ENCODE measurements around the gene MAGI1. TPM values are rescaled to one million over a fixed set of nuclear protein-coding genes. Genes with fewer than 3 reads are reported as not detected.

MAGI1 gene
- total RNA-seq, 2 experiments from 2014 or later = 0.29 to 4.3 TPM

DNA sequence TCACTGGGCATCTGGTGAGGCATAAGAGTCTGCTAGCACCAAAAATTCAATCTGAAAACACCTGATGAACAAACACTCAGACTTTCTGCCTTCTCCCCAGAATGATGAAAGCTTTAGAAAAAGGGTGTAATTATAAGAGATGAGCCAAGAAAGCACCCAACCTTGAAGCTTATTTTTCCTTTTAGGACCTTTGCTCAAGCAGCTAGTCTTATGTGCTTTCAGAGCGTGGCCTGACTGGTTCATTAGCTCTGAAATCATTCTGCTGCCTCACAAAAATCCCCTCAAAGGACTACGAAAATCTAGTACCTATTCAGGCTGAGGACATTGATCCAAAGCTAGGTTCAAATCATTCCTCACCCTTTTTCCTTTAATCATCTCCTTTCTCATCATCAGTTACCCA lies 662.3 kb downstream of the MAGI1 start:
- CTCF ChIA-PET = no interaction called here
- H3K27ac Mint-ChIP-seq = no peak overlapping the region
- H3K9me3 Mint-ChIP-seq (ENCODE audit: low read depth) = peaks cover 7% of the 10 kb centered on the region
- no peak overlapping the region for H3K4me3 Mint-ChIP-seq
- no peaks in the 10 kb centered on the region for H3K27me3 Mint-ChIP-seq
- no peaks in the 10 kb centered on the region for H3K36me3 Mint-ChIP-seq
- H3K4me1 Mint-ChIP-seq = no peaks in the 10 kb centered on the region
- no peak for ATAC-seq
- no peak for DNase-seq

DNA sequence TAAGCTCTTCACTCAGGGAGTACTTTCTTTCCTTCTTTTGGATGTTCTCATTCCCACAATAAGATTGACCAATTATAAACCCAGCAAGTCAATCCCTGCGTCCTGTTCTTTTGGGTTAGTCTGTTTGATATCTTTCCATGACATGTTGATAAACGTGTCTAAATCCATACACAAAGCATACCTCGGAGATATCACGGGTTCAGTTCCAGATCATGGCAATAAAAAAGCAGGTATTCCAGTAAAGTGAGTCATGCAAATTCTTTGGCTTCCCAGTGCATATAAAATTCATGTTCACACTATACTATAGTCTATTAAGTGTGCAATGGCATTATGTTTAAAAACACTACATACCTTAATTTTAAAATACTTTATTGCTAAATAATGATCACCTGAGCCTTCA lies 667.7 kb downstream of the MAGI1 start:
- Mint-ChIP-seq H3K27ac (no peak overlapping the region), H3K27me3 (no peaks in the 10 kb centered on the region), H3K4me3 (no peak overlapping the region), H3K9me3 (ENCODE audit: low read depth) (peaks cover 6% of the 10 kb centered on the region), H3K36me3 (no peaks in the 10 kb centered on the region), H3K4me1 (no peaks in the 10 kb centered on the region)
- CTCF ChIA-PET = no interaction called here
- ATAC-seq (no peak), DNase-seq (no peak)

DNA sequence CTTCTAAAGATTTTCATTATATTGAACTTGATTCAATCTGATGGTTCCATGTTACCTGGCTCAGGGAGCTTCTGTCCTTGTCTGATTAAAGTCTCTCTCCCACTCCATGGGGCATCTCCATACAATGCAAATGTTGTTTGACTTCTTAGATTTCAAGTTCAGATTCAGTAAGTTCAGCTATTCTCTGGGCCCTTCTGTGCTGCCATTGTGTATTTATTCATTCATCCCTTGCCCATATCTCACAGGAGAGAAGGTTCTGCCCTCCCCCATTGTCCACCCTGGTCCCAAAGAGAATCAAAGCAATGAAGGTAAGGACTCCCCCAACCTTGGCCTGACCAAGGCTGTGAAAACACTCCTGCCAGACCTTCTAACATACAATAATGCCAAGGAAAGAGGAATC lies 669.9 kb downstream of the MAGI1 start:
- Mint-ChIP-seq H3K27ac (no peak overlapping the region), H3K9me3 (ENCODE audit: low read depth) (peaks cover 4% of the 10 kb centered on the region), H3K36me3 (no peaks in the 10 kb centered on the region), H3K4me3 (no peak overlapping the region), H3K4me1 (no peaks in the 10 kb centered on the region), H3K27me3 (no peaks in the 10 kb centered on the region)
- no peak for ATAC-seq
- DNase-seq = no peak
- CTCF ChIA-PET = no interaction called here

DNA sequence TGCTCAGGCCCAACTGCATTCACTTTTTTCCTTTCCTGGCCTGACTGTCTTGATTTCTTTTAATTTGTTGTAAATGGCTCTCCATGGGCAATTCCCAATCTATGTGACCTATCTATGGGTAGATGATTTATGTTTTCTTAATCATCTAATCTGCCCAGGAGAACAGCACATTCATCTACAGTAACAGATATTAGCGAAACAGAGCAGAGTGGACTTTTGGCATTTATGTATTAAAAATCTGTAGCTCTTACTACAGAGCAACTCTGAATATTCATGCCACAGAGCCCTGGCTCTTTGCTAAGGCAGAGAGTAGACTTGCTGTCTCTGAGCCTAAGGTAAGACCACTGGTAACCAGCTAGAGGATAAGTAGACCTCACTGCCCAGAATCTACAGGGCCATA lies 676.0 kb downstream of the MAGI1 start:
- no peaks in the 10 kb centered on the region for H3K4me1 Mint-ChIP-seq
- no peak overlapping the region for H3K4me3 Mint-ChIP-seq
- no peaks in the 10 kb centered on the region for H3K9me3 Mint-ChIP-seq (ENCODE audit: low read depth)
- no peak for DNase-seq
- H3K27ac Mint-ChIP-seq = no peak overlapping the region
- CTCF ChIA-PET = no interaction called here
- no peak for ATAC-seq
- no peaks in the 10 kb centered on the region for H3K36me3 Mint-ChIP-seq
- H3K27me3 Mint-ChIP-seq = peaks cover 1% of the 10 kb centered on the region

DNA sequence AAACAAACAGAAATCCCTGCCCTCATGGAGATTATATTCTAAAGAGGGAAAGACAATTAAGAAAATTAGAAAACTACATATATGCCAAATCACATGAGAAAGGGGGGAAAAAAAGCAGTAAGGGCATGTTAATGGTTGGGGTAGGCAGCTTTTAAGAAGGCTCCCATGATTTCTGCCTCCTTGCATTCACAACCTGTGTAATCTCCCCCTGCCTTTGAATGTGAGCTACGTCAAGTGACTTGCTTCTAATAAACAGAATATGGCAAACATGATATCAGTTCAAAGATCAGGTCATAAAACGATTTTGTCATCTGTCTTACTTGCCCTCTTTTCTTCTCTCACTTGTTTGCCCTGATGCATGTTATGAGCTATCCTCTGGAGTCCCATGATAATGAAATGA lies 677.3 kb downstream of the MAGI1 start:
- Mint-ChIP-seq H3K9me3 (ENCODE audit: low read depth) (no peaks in the 10 kb centered on the region), H3K36me3 (peaks cover 2% of the 10 kb centered on the region), H3K4me3 (no peak overlapping the region), H3K27ac (no peak overlapping the region), H3K4me1 (peaks cover 1% of the 10 kb centered on the region), H3K27me3 (peaks cover 10% of the 10 kb centered on the region)
- CTCF ChIA-PET = no interaction called here
- ATAC-seq (no peak), DNase-seq (no peak)

DNA sequence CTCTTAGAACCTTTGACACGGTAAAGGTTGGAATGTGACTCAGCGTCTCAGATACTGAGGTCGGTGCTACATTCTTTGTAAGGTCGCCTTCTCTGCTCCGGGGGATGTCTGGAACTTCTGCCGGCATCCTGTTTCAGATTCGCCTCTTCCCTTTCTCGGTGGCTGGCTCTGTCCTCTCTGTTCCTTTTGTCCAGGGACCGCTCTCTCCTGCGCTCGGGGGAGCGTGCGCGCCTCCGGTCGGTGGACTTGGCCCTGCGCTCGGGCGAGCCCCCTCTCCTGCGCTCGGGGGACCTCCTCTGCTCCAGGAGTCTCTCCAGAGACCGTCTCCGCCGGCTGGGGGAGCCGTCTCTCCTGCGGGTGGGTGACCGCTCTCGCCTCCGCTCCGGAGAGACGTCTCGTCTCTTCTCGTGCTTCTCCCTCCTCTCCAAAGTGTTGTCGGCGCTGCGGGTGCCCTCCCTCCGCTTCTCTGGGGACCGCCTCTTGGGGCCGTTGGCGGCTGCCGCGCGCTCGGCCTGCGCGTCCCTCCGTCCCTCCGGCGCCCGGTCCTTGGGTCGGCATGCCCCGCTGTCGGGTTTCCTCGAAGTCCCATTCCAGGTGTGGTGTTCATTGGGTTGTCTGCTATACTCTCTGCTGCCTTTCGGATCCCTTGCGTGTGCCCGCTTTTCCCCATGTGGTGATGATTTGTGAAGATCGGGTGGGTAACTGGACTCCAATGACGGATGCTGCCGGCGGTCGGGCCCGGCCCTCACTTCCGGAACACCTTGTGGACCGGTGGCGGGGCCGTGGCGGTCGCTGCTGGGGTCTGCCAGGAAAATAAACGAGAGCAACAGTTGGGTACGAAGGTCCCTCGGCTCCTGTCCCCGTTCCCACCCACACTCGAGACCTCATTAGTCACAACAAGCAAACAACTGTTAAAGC lies 682.1 kb downstream of the MAGI1 start:
- Mint-ChIP-seq H3K27me3 (peaks cover 15% of the 10 kb centered on the region), H3K27ac (no peak overlapping the region), H3K36me3 (peaks cover 2% of the 10 kb centered on the region), H3K9me3 (ENCODE audit: low read depth) (no peaks in the 10 kb centered on the region), H3K4me3 (no peak overlapping the region), H3K4me1 (peaks cover 1% of the 10 kb centered on the region)
- no peak for ATAC-seq
- no peak for DNase-seq
- CTCF ChIA-PET = no interaction called here

DNA sequence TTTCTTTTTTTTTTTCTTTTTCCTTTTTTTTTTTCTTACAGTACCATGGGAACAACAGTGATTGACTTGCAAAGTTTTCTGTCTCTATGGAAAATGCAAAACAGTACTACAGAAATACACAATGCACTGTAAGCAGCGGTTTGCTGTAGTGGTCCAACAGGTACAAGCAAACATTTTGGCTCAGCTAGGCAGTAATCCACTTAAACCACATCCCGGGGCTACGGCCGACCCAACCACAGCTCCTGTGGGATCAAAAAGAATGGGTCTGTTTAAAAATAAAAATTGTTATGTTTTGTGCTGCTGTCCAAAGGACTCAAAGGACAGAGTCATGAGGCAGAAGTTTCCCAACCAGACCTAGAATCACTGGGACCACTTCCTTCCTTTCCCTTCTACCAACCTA lies 683.8 kb downstream of the MAGI1 start:
- Mint-ChIP-seq H3K4me3 (no peak overlapping the region), H3K27me3 (peaks cover 15% of the 10 kb centered on the region), H3K27ac (no peak overlapping the region), H3K36me3 (peaks cover 2% of the 10 kb centered on the region), H3K4me1 (peaks cover 1% of the 10 kb centered on the region), H3K9me3 (ENCODE audit: low read depth) (no peaks in the 10 kb centered on the region)
- ATAC-seq (no peak), DNase-seq (no peak)
- CTCF ChIA-PET = no interaction called here

DNA sequence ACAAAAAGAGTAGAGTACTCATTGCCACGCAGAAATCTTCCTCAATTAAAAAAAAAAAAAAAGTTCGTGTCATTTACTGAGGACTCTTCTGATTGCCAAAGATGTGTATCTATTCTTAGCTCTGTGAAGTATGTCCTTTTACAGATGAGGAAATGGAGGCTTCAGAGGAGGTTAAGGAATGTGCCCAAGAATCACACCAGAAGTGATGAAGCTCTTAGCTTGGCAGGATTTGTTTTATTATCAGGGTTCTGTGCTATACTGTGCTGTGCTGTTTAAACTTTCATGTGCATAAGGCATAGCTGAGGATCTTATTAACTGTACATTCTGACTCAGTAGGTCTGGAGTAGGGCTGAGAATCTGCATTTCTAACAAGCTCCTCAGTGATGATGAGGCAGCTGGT lies 685.8 kb downstream of the MAGI1 start:
- CTCF ChIA-PET = interaction anchor here (0.7 to 1.7 kb wide), 2 partner anchors 11 to 34 kb away, joined by 5 to 6 read pairs; no protein-coding TSS in a partner anchor
- DNase-seq (no peak), ATAC-seq (no peak)
- Mint-ChIP-seq H3K4me1 (peaks cover 1% of the 10 kb centered on the region), H3K36me3 (peaks cover 2% of the 10 kb centered on the region), H3K27me3 (peaks cover 15% of the 10 kb centered on the region), H3K4me3 (no peak overlapping the region), H3K27ac (no peak overlapping the region), H3K9me3 (ENCODE audit: low read depth) (no peaks in the 10 kb centered on the region)

DNA sequence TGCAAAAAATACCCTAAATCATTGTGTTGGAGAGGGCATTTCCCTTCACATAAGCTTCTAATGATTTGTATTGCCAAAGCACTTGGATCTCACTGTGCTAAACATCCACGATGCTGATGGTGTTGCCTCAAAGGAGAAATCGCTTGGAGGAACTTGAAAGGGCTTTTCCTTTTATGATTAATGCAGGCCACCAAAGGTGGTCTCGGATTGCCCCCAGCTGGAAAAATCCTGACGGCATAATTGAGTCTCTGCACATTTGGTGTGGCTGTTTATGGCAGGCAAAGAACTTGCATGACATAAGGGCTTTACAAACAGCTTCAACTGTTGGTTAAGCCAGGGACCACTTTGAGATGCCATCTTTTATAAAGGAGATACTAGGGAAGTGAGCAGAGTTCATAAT lies 687.0 kb downstream of the MAGI1 start:
- Mint-ChIP-seq H3K4me3 (no peak overlapping the region), H3K9me3 (ENCODE audit: low read depth) (no peaks in the 10 kb centered on the region), H3K4me1 (no peaks in the 10 kb centered on the region), H3K36me3 (peaks cover under 1% of the 10 kb centered on the region), H3K27me3 (peaks cover 7% of the 10 kb centered on the region), H3K27ac (no peak overlapping the region)
- ATAC-seq (no peak), DNase-seq (no peak)
- CTCF ChIA-PET = no interaction called here

DNA sequence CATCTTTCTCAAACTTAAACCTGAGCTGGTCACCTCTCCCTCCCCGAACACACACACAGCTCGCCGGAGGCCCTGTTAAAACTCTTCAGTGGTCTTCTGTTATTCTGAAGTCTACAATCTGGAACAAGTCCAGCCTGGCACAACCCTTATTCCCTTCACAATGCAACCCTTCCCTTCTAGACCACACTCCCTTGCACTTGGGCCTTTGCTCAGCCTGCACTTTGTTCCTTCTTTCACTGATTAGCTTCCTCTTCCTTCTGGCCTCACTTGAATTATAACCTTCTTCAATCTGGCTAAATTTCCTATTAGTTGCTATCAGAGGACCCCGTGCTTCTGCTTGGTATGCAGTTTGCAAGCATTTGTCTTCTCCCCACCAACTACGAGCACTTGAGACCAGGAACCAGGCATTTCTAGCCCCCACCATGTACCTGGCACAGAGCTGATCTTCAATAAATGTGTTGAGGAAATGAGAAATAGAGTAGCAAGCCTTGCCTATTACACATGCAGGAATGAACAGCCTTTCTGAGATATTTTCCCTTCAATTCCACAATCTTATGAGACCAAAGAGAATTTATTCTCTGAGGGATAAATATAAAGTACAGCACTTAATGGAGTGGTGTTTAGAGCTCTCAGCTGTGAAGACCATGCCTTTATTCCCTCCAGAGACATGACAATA lies 687.8 kb downstream of the MAGI1 start:
- no peaks in the 10 kb centered on the region for H3K36me3 Mint-ChIP-seq
- no peaks in the 10 kb centered on the region for H3K9me3 Mint-ChIP-seq (ENCODE audit: low read depth)
- ATAC-seq (no peak), DNase-seq (no peak)
- CTCF ChIA-PET = no interaction called here
- H3K27me3 Mint-ChIP-seq = peaks cover 5% of the 10 kb centered on the region
- no peaks in the 10 kb centered on the region for H3K4me1 Mint-ChIP-seq
- no peak overlapping the region for H3K27ac Mint-ChIP-seq
- no peak overlapping the region for H3K4me3 Mint-ChIP-seq

DNA sequence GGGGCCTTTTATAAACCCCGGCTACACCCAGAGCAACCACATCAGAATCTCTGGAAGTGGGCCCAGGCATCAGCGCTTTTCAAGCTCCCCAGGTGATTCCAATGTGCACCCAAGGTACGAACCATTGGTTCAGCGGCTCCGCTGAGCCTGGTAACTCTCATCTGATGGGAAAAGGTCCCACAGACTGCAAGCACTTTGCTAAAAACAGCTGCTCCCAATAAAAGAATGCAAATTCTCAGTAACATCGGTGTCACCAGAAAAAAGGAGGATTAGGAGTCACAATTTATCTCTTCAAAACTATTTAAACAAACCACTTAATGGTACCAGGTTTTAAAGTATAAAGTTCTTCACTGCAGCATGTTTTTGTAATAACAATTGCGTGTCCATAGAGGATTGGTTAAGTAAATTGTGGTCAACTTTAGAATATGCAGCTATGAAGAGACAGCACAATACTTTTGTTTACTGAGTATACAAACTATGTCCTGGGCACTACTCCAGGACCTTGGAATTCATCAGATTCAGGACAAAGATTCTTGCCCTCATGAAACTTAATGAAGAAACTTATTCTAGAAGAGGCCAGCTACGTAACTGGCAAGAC lies 690.2 kb downstream of the MAGI1 start:
- Mint-ChIP-seq H3K27me3 (no peaks in the 10 kb centered on the region), H3K4me3 (no peak overlapping the region), H3K36me3 (no peaks in the 10 kb centered on the region), H3K9me3 (ENCODE audit: low read depth) (no peaks in the 10 kb centered on the region), H3K4me1 (no peaks in the 10 kb centered on the region), H3K27ac (no peak overlapping the region)
- no peak for ATAC-seq
- CTCF ChIA-PET = no interaction called here
- no peak for DNase-seq

DNA sequence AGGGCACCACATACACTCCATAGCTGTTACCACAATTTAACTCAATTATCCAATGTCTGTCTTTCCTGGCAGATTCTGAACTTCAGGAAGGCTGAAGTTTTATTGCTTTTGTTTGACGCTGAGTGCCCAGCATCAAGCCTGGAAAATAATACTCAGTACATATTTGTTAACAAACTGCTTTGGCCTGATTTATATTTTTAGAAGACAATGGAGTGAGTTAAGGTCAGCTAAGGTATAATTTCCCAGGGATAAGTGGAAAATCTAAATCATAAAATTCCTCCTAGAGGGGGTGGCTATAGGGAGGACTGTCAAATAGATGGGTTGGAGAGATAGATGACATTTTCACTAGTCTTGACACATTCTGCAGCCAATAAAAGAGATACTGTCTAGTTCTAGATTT lies 691.6 kb downstream of the MAGI1 start:
- CTCF ChIA-PET = no interaction called here
- H3K27ac Mint-ChIP-seq = no peak overlapping the region
- no peaks in the 10 kb centered on the region for H3K4me1 Mint-ChIP-seq
- H3K36me3 Mint-ChIP-seq = no peaks in the 10 kb centered on the region
- no peaks in the 10 kb centered on the region for H3K9me3 Mint-ChIP-seq (ENCODE audit: low read depth)
- DNase-seq = no peak
- H3K27me3 Mint-ChIP-seq = no peaks in the 10 kb centered on the region
- H3K4me3 Mint-ChIP-seq = no peak overlapping the region
- no peak for ATAC-seq

DNA sequence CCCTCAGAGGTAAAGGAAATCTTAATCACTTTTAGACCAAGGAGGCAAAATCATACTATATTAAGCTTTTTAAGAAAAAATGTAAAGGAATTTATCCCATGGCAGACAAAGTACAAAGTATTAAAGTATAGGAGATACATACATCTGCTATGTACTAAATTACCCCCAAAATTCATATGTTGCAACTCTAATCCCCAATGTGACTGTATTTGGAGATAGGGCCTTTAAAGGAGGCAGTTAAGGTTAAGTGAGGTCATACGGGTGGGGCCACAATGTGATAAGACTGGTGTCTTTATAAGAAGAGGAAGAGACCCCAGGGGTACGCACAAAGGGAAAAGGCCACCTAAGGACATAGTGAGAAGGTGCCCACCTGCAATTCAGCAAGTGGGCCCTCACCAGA lies 693.9 kb downstream of the MAGI1 start:
- ATAC-seq (no peak), DNase-seq (no peak)
- CTCF ChIA-PET = no interaction called here
- no peaks in the 10 kb centered on the region for H3K27me3 Mint-ChIP-seq
- H3K4me1 Mint-ChIP-seq = no peaks in the 10 kb centered on the region
- H3K27ac Mint-ChIP-seq = no peak overlapping the region
- H3K9me3 Mint-ChIP-seq (ENCODE audit: low read depth) = no peaks in the 10 kb centered on the region
- no peaks in the 10 kb centered on the region for H3K36me3 Mint-ChIP-seq
- no peak overlapping the region for H3K4me3 Mint-ChIP-seq

DNA sequence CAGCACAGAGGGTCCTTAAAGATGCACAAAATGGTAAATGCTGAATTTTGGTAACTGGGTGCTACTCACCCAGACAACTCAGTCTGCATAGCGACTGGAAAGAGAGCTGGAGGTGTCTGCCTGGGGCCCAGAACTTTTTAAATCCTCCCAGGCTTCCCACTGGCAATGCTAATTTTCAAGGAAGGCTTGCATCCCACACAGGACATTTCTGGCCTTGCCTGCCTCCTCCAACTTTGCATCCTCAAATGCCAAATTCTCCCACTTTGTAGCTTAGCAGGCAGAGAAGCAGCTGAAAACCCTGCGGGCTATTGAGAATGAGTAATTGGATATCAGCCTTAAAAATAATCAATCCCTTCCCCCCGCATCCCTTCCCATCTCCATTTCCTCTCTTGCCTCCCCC lies 694.3 kb downstream of the MAGI1 start:
- no peak for ATAC-seq
- no peaks in the 10 kb centered on the region for H3K27me3 Mint-ChIP-seq
- no peak overlapping the region for H3K4me3 Mint-ChIP-seq
- no peak overlapping the region for H3K27ac Mint-ChIP-seq
- H3K36me3 Mint-ChIP-seq = no peaks in the 10 kb centered on the region
- CTCF ChIA-PET = no interaction called here
- H3K9me3 Mint-ChIP-seq (ENCODE audit: low read depth) = no peaks in the 10 kb centered on the region
- no peak for DNase-seq
- H3K4me1 Mint-ChIP-seq = no peaks in the 10 kb centered on the region
